ENCODE measurements around the gene WDFY4. TPM values are rescaled to one million over a fixed set of nuclear protein-coding genes. Genes with fewer than 3 reads are reported as not detected.

WDFY4 gene
- total RNA-seq, 1 donor: not detected

DNA sequence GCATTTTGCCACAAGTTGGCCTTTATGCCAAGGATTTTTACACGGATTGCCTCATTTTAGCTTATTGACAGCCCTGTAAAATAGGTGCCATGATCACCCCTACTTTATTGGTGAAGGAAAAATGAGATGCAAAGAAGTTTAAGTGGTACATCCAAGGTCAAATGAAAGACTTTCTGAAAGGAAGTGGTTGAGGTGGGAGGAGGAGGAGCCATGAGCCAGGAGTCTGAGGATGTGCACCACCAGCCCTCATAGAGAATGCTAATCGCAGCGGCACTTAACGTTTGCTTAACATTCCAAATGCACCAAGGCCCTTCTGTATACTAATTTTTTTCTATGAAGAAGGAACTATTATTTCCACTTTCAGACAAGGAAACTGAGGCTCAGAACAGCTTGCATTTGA, 286.0 kb downstream of the WDFY4 start:
- no peak overlapping the region for H3K4me3 ChIP-seq (ENCODE audit: low read depth, low read length)
- TF ChIP-seq, protein P1, sequence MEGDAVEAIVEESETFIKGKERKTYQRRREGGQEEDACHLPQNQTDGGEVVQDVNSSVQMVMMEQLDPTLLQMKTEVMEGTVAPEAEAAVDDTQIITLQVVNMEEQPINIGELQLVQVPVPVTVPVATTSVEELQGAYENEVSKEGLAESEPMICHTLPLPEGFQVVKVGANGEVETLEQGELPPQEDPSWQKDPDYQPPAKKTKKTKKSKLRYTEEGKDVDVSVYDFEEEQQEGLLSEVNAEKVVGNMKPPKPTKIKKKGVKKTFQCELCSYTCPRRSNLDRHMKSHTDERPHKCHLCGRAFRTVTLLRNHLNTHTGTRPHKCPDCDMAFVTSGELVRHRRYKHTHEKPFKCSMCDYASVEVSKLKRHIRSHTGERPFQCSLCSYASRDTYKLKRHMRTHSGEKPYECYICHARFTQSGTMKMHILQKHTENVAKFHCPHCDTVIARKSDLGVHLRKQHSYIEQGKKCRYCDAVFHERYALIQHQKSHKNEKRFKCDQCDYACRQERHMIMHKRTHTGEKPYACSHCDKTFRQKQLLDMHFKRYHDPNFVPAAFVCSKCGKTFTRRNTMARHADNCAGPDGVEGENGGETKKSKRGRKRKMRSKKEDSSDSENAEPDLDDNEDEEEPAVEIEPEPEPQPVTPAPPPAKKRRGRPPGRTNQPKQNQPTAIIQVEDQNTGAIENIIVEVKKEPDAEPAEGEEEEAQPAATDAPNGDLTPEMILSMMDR (IDR thresholded peaks at IDR 0.05; ENCODE audit: insufficient read depth, low read length): no peak
- DNase-seq (ENCODE audit: low read depth): no peak

DNA sequence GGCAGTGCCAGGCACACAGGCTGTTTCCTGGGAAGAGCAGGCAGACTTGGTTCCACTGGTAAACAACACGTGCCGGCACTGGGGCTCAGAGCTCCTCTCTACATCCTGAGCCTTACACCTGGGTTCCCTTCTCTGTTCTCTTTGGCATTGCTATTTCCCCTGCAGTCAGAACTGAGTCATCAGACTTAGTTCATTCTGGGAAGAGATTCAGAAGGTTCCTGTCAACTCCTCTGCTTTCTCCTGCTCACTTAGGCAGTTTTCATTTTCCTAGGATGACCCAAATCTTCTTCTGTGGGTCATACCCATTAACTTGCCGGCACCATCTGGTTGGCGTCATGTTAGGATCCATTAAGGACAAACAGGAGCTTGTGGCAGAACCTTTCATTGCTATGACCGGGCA, 288.4 kb downstream of the WDFY4 start:
- DNase-seq (ENCODE audit: low read depth): no peak
- TF ChIP-seq, protein P1 (IDR thresholded peaks at IDR 0.05; ENCODE audit: insufficient read depth, low read length): no peak

GRCh38 chr10:48974510-48975156, 290.0 kb downstream of the WDFY4 start:
- TF ChIP-seq, protein P1 (IDR thresholded peaks at IDR 0.05; ENCODE audit: insufficient read depth, low read length): no peak
- H3K4me3 ChIP-seq (ENCODE audit: low read depth, low read length): no peak overlapping the region
- no peak for DNase-seq (ENCODE audit: low read depth)

More for the DNA sequence above, 288.4 kb downstream of the WDFY4 start:
- no peak overlapping the region for H3K4me3 ChIP-seq (ENCODE audit: low read depth, low read length)

- TF ChIP-seq, protein P1 (IDR thresholded peaks at IDR 0.05; ENCODE audit: insufficient read depth, low read length): peak; percentile 13
- H3K4me3 ChIP-seq (ENCODE audit: low read depth, low read length): no peak overlapping the region
- peak; percentile 16 for DNase-seq (ENCODE audit: low read depth)
These were observed 291.5 kb downstream of the WDFY4 start for GRCh38 chr10:48976196-48976595.

GRCh38 chr10:48978318-48978717, 293.6 kb downstream of the WDFY4 start:
- no peak for DNase-seq (ENCODE audit: low read depth)
- H3K4me3 ChIP-seq (ENCODE audit: low read depth, low read length): no peak overlapping the region
- TF ChIP-seq, protein P1 (IDR thresholded peaks at IDR 0.05; ENCODE audit: insufficient read depth, low read length): no peak

DNA sequence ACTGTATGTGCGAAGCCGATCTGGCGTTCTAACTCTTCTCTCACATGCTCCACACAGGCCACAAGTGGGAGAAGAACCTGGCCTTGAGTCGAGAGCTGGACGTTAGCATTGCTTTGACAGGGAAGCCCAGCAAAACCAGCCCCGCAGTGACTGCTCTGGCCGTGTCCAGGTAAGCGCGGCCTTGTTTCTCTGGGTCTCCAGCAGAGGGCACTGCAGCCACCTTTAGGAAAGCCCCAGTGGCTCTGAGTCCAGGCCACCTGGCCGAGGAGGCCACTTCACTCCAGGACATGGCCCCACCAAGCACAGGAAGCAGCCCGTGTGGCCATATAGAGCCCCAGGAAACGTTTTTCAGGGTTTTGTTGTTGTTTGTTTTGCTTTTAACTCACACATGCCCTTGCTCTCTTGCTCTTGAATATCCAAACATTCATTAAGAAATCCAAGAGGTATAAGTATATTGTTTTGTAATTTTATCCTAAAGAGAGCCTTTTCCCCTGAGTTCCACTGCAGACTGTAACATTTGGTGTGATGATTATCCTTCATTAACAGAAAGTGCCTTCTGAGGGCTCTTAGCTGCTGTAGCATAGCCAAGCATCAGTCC, 296.7 kb downstream of the WDFY4 start:
- TF ChIP-seq, protein P1 (IDR thresholded peaks at IDR 0.05; ENCODE audit: insufficient read depth, low read length): peak; percentile 86
- peak; percentile 49 for DNase-seq (ENCODE audit: low read depth)
- H3K4me3 ChIP-seq (ENCODE audit: low read depth, low read length): no peak overlapping the region

Data from fibroblast of the aortic adventitia (primary cell).